NCI-H2196 treated with DMSO at 0.1 percent for 48 hours (cell line): ENCODE results near the gene OSBPL2.
A peak's percentile ranks its signal among the peaks of the same experiment; 100 is the strongest.

Experiments used
- DNase-seq: peaks from one replicate; lab custom pipeline; 2025; ENCODE audit not compliant: unreplicated experiment; lab: John Stamatoyannopoulos, UW

OSBPL2 gene

GRCh38 chr20:62296724-62297448 is 58.6 kb downstream of the OSBPL2 start:
- DNase-seq = no peak

DNA sequence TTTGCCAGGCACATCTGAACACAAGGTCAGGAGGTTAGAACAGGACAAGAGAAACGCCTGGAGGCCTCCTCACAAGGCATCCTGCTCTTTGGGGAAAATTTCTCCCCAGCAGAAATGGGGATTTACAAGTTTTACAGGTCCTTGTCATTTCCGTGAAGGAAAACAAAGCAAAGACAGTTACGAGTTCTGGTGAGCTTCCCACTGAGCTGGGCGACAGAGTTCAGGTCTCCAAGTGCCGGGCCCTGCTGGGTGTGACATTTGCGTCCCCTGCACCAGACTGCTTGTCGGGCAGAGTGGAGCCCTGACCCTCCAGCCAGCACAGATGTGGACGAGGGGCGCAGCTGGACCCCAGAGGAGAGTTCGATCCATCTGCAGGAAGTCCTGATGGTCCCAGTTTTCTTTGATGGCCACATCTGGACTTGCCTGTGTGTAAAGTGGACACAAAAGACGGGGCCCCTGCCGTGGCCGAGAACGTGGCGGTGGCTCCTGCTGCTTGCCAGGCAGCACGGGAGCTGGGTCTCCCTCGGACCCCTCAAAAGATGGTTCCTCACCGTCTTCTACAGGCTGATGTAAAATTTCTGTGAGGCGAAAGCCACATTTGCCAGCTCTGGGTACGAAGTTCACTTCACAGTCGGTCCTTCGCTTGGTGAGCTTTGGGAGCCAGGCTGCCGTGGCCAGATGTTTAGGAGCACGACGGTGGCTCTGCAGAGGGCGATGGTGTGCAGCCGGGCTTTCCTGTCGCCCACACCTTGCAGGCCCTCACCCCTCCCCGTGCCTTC is 59.3 kb downstream of the OSBPL2 start:
- no peak for DNase-seq

DNA sequence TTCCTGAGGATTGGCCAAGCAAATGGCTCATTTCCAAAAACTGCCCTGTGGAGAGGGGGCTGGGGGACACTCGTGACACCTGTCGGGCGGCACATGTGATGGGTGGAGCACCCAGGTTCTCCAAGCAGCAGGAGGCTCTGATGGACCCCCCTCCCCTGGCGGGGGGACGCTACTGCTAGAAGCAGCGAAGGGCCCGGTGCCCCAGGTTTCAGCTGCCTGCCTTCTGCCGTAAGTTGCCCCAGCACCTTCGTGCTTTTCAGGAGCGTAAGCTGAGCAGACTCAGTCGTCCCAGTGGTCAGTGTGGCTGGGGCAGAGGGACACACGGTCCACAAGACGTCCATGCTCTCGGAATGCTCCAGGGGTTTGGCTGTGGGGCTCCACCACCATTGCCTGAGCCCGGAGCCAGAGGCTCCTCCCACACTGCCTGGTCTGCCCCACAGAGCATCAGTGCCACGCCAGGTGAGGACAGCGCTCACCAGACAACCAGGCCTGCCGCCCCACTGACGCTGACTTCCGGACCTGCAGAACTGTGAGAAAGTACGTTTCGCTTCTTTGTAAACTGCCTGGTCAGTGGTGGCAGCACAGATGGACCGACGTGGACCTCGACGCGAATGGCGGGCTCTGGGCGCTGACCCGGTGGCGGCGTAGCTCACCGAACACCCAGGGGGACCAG is 60.4 kb downstream of the OSBPL2 start:
- DNase-seq = no peak

DNA sequence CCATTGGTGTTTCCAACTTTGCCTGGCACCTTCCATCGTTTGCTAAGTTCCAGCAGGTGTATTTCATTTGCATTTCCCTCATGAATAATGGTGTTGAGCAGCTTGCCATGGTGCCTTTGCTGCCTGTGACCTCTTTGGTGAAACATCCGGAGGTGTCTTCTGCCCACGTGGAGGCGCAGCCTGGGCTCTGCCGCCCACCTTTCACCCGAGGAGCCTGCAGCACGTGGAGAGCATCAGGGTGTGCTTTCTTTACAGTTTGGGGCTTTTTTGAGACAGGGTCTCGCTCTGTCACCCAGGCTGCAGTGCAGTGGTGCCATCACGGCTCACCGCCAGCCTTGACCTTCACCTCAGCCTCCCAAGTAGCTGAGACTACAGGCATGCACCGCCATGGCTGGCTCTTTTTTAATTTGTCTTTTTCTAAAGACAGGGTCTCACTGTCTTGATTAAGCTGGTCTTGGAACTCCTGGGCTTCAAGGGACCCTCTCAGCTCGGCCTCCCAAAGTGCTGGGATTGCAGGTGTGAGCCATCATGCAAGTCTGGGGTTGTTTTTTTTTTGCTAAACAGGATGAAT is 61.4 kb downstream of the OSBPL2 start:
- no peak for DNase-seq

- DNase-seq = no peak
Measured at GRCh38 chr20:62300319-62300718, 62.0 kb downstream of the OSBPL2 start.

DNA sequence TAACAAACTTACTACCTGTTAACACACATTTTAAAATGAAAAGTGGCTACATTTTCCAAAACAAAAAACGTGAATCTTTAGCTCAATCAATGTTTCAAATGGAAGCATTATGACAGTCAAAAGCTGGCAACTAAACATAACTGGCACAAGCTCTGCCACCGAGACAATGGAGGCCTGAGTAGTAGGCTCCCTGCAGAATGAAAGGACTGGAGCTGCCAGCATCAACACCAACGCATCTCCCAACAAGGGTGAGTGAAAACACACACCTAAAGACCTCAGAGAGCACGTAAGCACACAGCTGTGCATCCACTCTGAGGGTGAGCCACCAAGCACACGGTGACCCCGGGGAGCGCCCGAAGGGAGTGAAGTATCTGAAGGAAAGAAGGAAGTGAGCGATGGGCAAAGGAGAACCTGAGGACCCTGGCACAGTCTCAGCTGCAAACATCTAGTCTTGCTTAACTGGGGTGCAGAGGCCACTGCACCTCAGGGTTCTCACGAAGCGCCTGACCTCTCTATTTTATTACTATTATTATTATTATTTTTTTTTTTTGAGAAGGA is 62.9 kb downstream of the OSBPL2 start:
- no peak for DNase-seq

GRCh38 chr20:62301773-62302340 is 63.5 kb downstream of the OSBPL2 start:
- DNase-seq = peak; percentile 88

GRCh38 chr20:62302341-62303061 is 64.2 kb downstream of the OSBPL2 start, which contains the start of gene ADRM1:
TSS of gene ADRM1 (plus strand) at chr20:62302997. CDS start at chr20:62303569, 572 bp downstream.
- peak; percentile 93 for DNase-seq

DNA sequence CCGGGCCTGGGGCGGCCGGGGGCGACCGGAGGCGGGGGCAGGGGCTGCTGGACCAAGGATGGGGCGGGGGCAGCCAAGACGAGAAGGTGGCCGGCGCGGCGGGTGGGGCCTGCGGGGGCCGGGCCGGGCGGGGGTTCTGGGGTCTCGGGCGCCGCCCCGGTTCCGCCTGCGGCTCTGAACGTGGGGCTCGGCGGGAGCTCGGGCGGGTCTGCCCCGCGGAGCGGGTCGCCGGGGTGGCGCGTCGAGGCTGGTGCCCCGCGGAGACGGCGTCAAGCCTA is 64.7 kb downstream of the OSBPL2 start:
- no peak for DNase-seq

GRCh38 chr20:62303340-62304226 is 65.3 kb downstream of the OSBPL2 start:
- no peak for DNase-seq

DNA sequence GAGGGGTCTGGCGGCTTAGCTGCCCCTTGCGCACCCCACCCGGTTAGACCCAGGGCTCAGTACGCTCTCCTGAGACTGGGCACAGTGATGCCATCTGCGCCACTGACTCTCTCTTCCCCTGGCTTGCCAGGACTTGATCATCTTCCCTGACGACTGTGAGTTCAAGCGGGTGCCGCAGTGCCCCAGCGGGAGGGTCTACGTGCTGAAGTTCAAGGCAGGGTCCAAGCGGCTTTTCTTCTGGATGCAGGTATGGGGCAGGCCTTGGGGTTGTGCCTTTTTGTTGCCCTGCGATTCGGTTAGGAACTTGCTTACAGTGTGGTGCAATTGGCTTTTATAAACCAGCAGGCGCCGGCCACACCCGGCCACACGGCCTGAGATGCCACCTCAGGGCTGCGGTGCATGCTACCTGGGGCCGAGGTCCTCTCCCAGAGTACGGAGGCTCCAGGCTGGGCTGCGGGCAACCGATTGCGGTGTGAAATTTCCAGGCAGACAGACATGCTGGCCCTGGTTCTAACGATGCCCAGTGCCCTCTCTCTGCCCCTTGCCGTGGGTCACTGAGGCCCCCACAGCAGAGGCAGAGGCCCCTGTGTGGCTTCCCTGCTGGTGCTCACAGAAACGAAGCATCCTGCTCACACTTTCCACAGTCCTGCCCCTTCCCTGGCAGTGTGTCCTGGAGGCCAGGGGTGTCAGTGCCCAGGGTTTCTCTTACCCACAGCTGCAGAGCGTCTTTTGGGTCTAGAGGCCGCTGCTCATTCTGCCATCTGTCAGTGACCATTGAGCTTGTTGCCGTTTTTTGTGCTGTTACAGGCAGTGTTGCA is 66.2 kb downstream of the OSBPL2 start:
- no peak for DNase-seq

DNA sequence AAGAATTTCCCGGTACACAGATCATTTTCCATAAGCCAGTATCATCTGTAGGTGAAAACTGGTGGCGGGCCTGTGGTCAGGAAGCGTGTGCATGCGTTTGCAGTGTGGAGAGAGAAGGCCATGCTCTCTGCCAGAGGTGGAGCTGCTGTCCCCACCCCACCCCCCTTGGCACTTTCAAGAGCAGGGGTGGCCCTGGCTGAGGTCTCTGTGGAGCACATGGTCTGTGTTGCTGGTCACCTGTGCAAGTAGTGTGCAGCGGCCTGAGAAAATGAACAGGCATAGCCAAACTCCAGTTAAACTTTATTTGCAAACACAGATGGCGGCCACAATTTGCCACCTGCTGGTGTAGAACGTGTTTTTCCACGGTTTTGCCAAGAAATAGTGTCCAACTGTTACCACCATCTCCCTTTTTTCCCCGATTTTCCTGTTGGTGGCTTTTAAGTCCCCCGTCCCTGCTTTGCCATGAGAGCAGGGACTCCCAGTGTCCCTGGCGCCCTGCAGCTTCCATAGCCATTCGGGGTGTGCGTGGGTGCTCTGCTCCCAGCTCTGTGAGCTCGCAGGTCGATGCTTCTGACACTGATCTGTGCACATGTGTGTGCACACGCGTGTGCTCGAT is 66.9 kb downstream of the OSBPL2 start:
- no peak for DNase-seq

DNA sequence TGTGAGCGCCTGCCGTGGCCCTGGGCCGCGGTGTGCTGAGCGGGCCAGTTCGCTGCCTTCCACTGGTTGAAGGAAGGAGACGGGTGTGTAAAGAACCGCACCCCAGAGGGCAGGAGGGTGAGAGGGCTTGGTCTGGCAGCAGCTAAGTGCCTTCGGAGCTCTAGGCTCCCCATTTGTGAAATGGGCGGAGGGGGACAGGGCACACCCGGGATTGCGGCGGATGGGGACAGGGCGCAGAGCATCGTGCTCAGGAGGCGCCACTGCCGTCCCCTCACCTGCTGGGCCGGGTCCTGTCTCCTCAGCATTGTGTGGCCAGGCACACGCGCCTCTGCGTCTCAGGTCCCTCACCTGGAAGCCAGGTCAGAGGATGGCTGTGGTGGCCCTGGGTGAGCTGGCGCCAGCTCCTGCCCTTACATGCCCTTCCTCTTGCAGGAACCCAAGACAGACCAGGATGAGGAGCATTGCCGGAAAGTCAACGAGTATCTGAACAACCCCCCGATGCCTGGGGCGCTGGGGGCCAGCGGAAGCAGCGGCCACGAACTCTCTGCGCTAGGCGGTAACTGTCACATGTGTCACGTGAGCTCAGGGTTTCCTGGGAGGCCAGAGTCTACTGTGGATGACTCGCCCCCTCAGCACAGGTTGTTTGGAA is 67.6 kb downstream of the OSBPL2 start:
- DNase-seq = no peak

DNA sequence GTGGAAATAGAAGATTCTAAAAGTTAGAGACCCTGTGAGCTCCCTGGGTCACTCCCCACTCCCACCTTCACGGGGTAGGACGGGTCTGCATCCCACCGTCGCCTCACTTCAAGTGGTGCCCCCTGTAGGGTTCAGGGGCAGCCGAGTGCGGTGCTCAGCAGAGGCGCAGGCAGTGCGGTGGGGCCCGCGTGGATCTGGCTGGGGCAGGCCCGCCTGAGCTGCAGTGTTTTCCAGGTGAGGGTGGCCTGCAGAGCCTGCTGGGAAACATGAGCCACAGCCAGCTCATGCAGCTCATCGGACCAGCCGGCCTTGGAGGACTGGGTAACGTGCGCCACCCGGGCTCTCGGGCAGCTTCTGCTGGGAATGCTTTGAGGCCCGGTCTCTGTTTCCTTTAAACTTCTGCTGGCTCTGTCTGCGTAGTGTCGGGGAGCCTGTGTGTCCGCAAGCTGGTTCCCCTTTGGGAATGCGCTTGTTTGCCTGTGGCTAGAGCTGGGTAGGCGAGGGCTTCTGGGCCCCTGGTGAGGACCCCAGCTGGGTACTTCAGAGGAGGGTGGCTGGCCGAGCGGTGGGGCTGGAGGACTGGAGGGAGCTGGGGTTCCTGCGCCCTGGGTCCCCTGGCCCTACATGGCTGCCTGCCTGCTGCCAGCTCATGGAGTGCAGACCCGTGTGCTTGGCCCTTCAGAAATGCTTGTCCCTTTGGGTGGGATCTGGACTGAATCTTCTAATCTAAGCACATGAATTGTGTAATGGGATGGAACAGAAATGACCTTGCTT is 68.3 kb downstream of the OSBPL2 start:
- no peak for DNase-seq

- no peak for DNase-seq
Measured at GRCh38 chr20:62307226-62308101, 69.1 kb downstream of the OSBPL2 start.
